Left ventricle myocardium superior (tissue), 1 donor: ENCODE results near the gene FEZ2. TPM values are rescaled to one million over a fixed set of nuclear protein-coding genes. Genes with fewer than 3 reads are reported as not detected.

Experiments
- ATAC-seq: fragments of 200-7000 bp; cut with Tn5 transposase; one replicate; pipeline ENCODE4 v1.9.1; 2020; ENCODE audit warnings: mild to moderate bottlenecking, moderate library complexity
- DNase-seq: peaks from one replicate; pipeline ENCODE4 v3.0.0-alpha.2; 2020
- intact Hi-C: fragments of 100-400 bp; cut with micrococcal nuclease; formaldehyde crosslinking; loops from one replicate; pipeline ENCODE4 v1.11.0; 2022
- total RNA-seq: library from RNA; stranded (reverse); fragmentation: NEBNext Ultra II Directional; extraction: Animal tissue kit (Norgen Biotek cat#: 25700); gene quantifications from one replicate; pipeline ENCODE4 v1.2.1, GENCODE V29; 2021
- donor health status: DM: no; HTN: yes; CAD: no; lungs with severe emphysema.

The FEZ2 gene
- total RNA-seq, 1 donor from 2014 or later: 37.2 TPM

- ATAC-seq (no peak), DNase-seq (no peak)
- intact Hi-C loops: loop anchor here (5.0 to 10.0 kb wide), 2 partner anchors 54 to 157 kb away; no protein-coding TSS in a partner anchor
Measured at GRCh38 chr2:36509075-36509474, 88.9 kb downstream of the FEZ2 start.

GRCh38 chr2:36507408-36507812, 90.6 kb downstream of the FEZ2 start:
- ATAC-seq: peak; percentile 94
- intact Hi-C loops: loop anchor here (5.0 to 10.0 kb wide), 2 partner anchors 53 to 155 kb away; no protein-coding TSS in a partner anchor
- DNase-seq: no peak

Other genes starting within 250 kb of the FEZ2 start
- 26.0 TPM for gene CRIM1, start 242.4 kb downstream of the FEZ2 start, total RNA-seq
- gene VIT, start 98.5 kb upstream of the FEZ2 start, total RNA-seq: 13.3 TPM